SK-N-SH treated with all-trans-retinoic acid at 6 μM for 48 hours (cell line): ENCODE data around the gene LRRC56.

Experiments used
- ATAC-seq: fragments of 200-7000 bp; cut with Tn5 transposase; 3 replicates; pipeline ENCODE4 v1.9.1; 2020; ENCODE audit warnings: mild to moderate bottlenecking, moderate library complexity
- BACH2 ChIP-seq: fragments of 250-450 bp; sonication (Bioruptor Pico); IDR thresholded peaks from 2 replicates; pipeline ENCODE4 v1.9.0; 2021; ENCODE audit warnings: mild to moderate bottlenecking, borderline replicate concordance
- CSDC2 ChIP-seq: fragments of 250-450 bp; sonication (Bioruptor Pico); IDR thresholded peaks from 2 replicates; pipeline ENCODE4 v1.5.0; 2020; ENCODE audit warnings: mild to moderate bottlenecking, moderate library complexity
- CSRNP3 ChIP-seq: fragments of 250-450 bp; sonication (Bioruptor Pico); IDR thresholded peaks from 2 replicates; pipeline ENCODE4 v1.5.1; 2021; ENCODE audit warnings: mild to moderate bottlenecking, moderate library complexity
- GLIS3 ChIP-seq: fragments of 250-450 bp; sonication (Bioruptor Pico); IDR thresholded peaks from 2 replicates; pipeline ENCODE4 v1.5.0; 2020; ENCODE audit warnings: mild to moderate bottlenecking, moderate library complexity
- OSR1 ChIP-seq: fragments of 250-450 bp; sonication (Bioruptor Pico); IDR thresholded peaks from 2 replicates; pipeline ENCODE4 v1.8.0; 2022; ENCODE audit warnings: moderate library complexity, mild to moderate bottlenecking, inconsistent platforms
- PATZ1 ChIP-seq: fragments of 250-450 bp; sonication (Bioruptor Pico); IDR thresholded peaks from 2 replicates; pipeline ENCODE4 v1.8.0; 2020; ENCODE audit warnings: mild to moderate bottlenecking, moderate library complexity, borderline replicate concordance
- POU6F1 ChIP-seq: fragments of 250-450 bp; sonication (Bioruptor Pico); IDR thresholded peaks from 2 replicates; pipeline ENCODE4 v1.8.0; 2021; ENCODE audit warnings: low read depth, mild to moderate bottlenecking, moderate library complexity, borderline replicate concordance
- PPARA ChIP-seq: fragments of 250-450 bp; sonication (Bioruptor Pico); IDR thresholded peaks from 2 replicates; pipeline ENCODE4 v1.5.0; 2020; ENCODE audit warnings: mild to moderate bottlenecking, borderline replicate concordance
- RARB ChIP-seq: fragments of 250-450 bp; sonication (Bioruptor Pico); IDR thresholded peaks from 2 replicates; pipeline ENCODE4 v1.8.0; 2021; ENCODE audit warnings: mild to moderate bottlenecking, moderate library complexity
- SNAI2 ChIP-seq: fragments of 250-450 bp; sonication (Bioruptor Pico); IDR thresholded peaks from 2 replicates; pipeline ENCODE4 v1.5.0; 2020; ENCODE audit warnings: mild to moderate bottlenecking, moderate library complexity
- TCF4 ChIP-seq: fragments of 250-450 bp; sonication (Bioruptor Pico); IDR thresholded peaks from 2 replicates; pipeline ENCODE4 v1.8.0; 2021; ENCODE audit warnings: mild to moderate bottlenecking, moderate library complexity, borderline replicate concordance
- TOX ChIP-seq: fragments of 250-450 bp; sonication (Bioruptor Pico); IDR thresholded peaks from 2 replicates; pipeline ENCODE4 v1.8.0; 2021; ENCODE audit warnings: mild to moderate bottlenecking, moderate library complexity, borderline replicate concordance
- TSHZ2 ChIP-seq: fragments of 250-450 bp; sonication (Bioruptor Pico); IDR thresholded peaks from 2 replicates; pipeline ENCODE4 v1.5.0; 2020; ENCODE audit warnings: mild to moderate bottlenecking, moderate library complexity
- ZC3H10 ChIP-seq: fragments of 250-450 bp; sonication (Bioruptor Pico); IDR thresholded peaks from 2 replicates; pipeline ENCODE4 v1.5.1; 2021; ENCODE audit warnings: mild to moderate bottlenecking, moderate library complexity
- ZFP3 ChIP-seq: fragments of 250-450 bp; sonication (Bioruptor Pico); IDR thresholded peaks from 2 replicates; pipeline ENCODE4 v1.5.0; 2020; ENCODE audit warnings: mild to moderate bottlenecking, moderate library complexity
- ZFP30 ChIP-seq: fragments of 450-650 bp; formaldehyde crosslinking; IDR thresholded peaks from 2 replicates; pipeline ENCODE4 v1.5.0; 2022; ENCODE audit warnings: mild to moderate bottlenecking, moderate library complexity
- ZNF565 ChIP-seq: fragments of 450-650 bp; formaldehyde crosslinking; conservative IDR thresholded peaks from 2 replicates; pipeline ENCODE4 v1.5.0; 2020; ENCODE audit warnings: low read depth, mild to moderate bottlenecking, moderate library complexity
- ZNF70 ChIP-seq: fragments of 450-650 bp; formaldehyde crosslinking; IDR thresholded peaks from 2 replicates; pipeline ENCODE4 v1.5.0; 2020; ENCODE audit warnings: mild to moderate bottlenecking, moderate library complexity
- ZNF8 ChIP-seq: fragments of 450-650 bp; formaldehyde crosslinking; IDR thresholded peaks from 2 replicates; pipeline ENCODE4 v1.5.0; 2020; ENCODE audit warnings: mild to moderate bottlenecking, moderate library complexity

The LRRC56 gene

GRCh38 chr11:503179-503981, 33.9 kb upstream of the LRRC56 start:
- TF ChIP-seq CSRNP3 (no peak), ZNF565 (CRISPR knock-in tag) (no peak), POU6F1 (no peak), GLIS3 (CRISPR knock-in tag) (no peak), TSHZ2 (no peak), TOX (no peak), ZC3H10 (CRISPR knock-in tag) (no peak), TCF4 (no peak), ZFP30 (CRISPR knock-in tag) (no peak), RARB (CRISPR knock-in tag) (no peak), ZFP3 (CRISPR knock-in tag) (no peak), ZNF8 (CRISPR knock-in tag) (no peak), SNAI2 (no peak), PPARA (CRISPR knock-in tag) (no peak), ZNF70 (CRISPR knock-in tag) (no peak), PATZ1 (CRISPR knock-in tag) (no peak)
- no peak for ATAC-seq

GRCh38 chr11:504053-504993, 33.0 kb upstream of the LRRC56 start:
- no peak for ATAC-seq
- TF ChIP-seq GLIS3 (CRISPR knock-in tag) (no peak), ZNF70 (CRISPR knock-in tag) (no peak), OSR1 (CRISPR knock-in tag) (no peak), BACH2 (CRISPR knock-in tag) (no peak), RARB (CRISPR knock-in tag) (no peak), ZNF565 (CRISPR knock-in tag) (no peak), ZFP3 (CRISPR knock-in tag) (no peak), CSDC2 (CRISPR knock-in tag) (no peak), POU6F1 (no peak), TSHZ2 (no peak)
